ENCODE data around the gene PFN4. TPM values are rescaled to one million over a fixed set of nuclear protein-coding genes. Genes with fewer than 3 reads are reported as not detected.

Gene PFN4
- total RNA-seq, 4 donors from 2014 or later, result 0.80 TPM; not detected in 3

- no peak overlapping the region for H3K4me3 ChIP-seq
- WGBS, 2 donors (ENCODE audit: low coverage in 1 of 2), result 91% methylated on average over 1 to 3 of the region's 3 CpGs
- DNase-seq, result no peak
- no peak for TF ChIP-seq POLR2A (IDR thresholded peaks at IDR 0.05)
- no peak for TF ChIP-seq EP300 (IDR thresholded peaks at IDR 0.05; ENCODE audit: low read depth)
- no peak for TF ChIP-seq CTCF (IDR thresholded peaks at IDR 0.05)
- no peak for TF ChIP-seq POLR2AphosphoS5 (IDR thresholded peaks at IDR 0.05)
- intact Hi-C loops (cut with DNase I; ENCODE audit: low total_unique reads), result no loop called here
- in situ Hi-C loops (cut with MboI; ENCODE audit: low pct_ligation_motif_present in 1 of 4, low pct_unique_long_range_greater_than_20kb in 1 of 4, low sequenced_read_pairs in 3 of 4), result no loop called here
- no peak overlapping the region for H3K27ac ChIP-seq
- H3K4me1 ChIP-seq, result no peaks in the 10 kb centered on the region
- peaks cover 0 to 9% of the 10 kb centered on the region in 2 donors for H3K9me3 ChIP-seq
- H3K36me3 ChIP-seq, result peaks cover 0 to 6% (median 0%) of the 10 kb centered on the region in 4 donors
- no peaks in the 10 kb centered on the region for H3K27me3 ChIP-seq
Measured at GRCh38 chr2:24132543-24132942, 9.4 kb upstream of the PFN4 start.

GRCh38 chr2:24125956-24126355 lies 2.8 kb upstream of the PFN4 start:
- in situ Hi-C loops (cut with MboI; ENCODE audit: low pct_ligation_motif_present in 1 of 4, low pct_unique_long_range_greater_than_20kb in 1 of 4, low sequenced_read_pairs in 3 of 4) (no loop called here), intact Hi-C loops (cut with DNase I; ENCODE audit: low total_unique reads) (no loop called here)
- H3K4me3 ChIP-seq, result no peak overlapping the region
- WGBS, 2 donors (ENCODE audit: low coverage in 1 of 2), result 7 to 43% methylated on average over 1 of the region's 1 CpG
- no peak for DNase-seq
- TF ChIP-seq POLR2AphosphoS5 (IDR thresholded peaks at IDR 0.05) (no peak), CTCF (IDR thresholded peaks at IDR 0.05) (no peak), POLR2A (IDR thresholded peaks at IDR 0.05) (no peak), EP300 (IDR thresholded peaks at IDR 0.05; ENCODE audit: low read depth) (no peak)
- no peaks in the 10 kb centered on the region for H3K36me3 ChIP-seq
- no peaks in the 10 kb centered on the region for H3K9me3 ChIP-seq
- H3K27ac ChIP-seq, result peak overlapping the region in 1 of 4 donors; percentile 9
- H3K4me1 ChIP-seq, result peaks cover 0 to 19% (median 8%) of the 10 kb centered on the region in 4 donors
- no peaks in the 10 kb centered on the region for H3K27me3 ChIP-seq

- H3K27ac ChIP-seq, result peak overlapping the region; percentile 87 to 91 (median 88)
- 5 to 6% methylated on average over 3 to 9 of the region's 9 CpGs for WGBS, 2 donors (ENCODE audit: low coverage in 1 of 2)
- H3K9me3 ChIP-seq, result no peaks in the 10 kb centered on the region
- intact Hi-C loops (cut with DNase I; ENCODE audit: low total_unique reads) (no loop called here), in situ Hi-C loops (cut with MboI; ENCODE audit: low pct_ligation_motif_present in 1 of 4, low pct_unique_long_range_greater_than_20kb in 1 of 4, low sequenced_read_pairs in 3 of 4) (no loop called here)
- peaks cover 0 to 19% (median 8%) of the 10 kb centered on the region in 4 donors for H3K4me1 ChIP-seq
- no peak for TF ChIP-seq EP300 (IDR thresholded peaks at IDR 0.05; ENCODE audit: low read depth)
- TF ChIP-seq CTCF (IDR thresholded peaks at IDR 0.05), result no peak
- TF ChIP-seq POLR2A (IDR thresholded peaks at IDR 0.05), result no peak
- TF ChIP-seq POLR2AphosphoS5 (IDR thresholded peaks at IDR 0.05), result no peak
- no peaks in the 10 kb centered on the region for H3K27me3 ChIP-seq
- H3K4me3 ChIP-seq, result peak overlapping the region; percentile 70 to 73 (median 73)
- no peaks in the 10 kb centered on the region for H3K36me3 ChIP-seq
- DNase-seq, result no peak
Measured at GRCh38 chr2:24123922-24124580, 917 bp upstream of the PFN4 start.

- H3K9me3 ChIP-seq, result no peaks in the 10 kb centered on the region
- peak overlapping the region; percentile 70 to 73 (median 73) for H3K4me3 ChIP-seq
- H3K27me3 ChIP-seq, result no peaks in the 10 kb centered on the region
- TF ChIP-seq POLR2A (IDR thresholded peaks at IDR 0.05) (no peak), POLR2AphosphoS5 (IDR thresholded peaks at IDR 0.05) (no peak), CTCF (IDR thresholded peaks at IDR 0.05) (no peak), EP300 (IDR thresholded peaks at IDR 0.05; ENCODE audit: low read depth) (no peak)
- no peak for DNase-seq
- no peaks in the 10 kb centered on the region for H3K36me3 ChIP-seq
- in situ Hi-C loops (cut with MboI; ENCODE audit: low pct_ligation_motif_present in 1 of 4, low pct_unique_long_range_greater_than_20kb in 1 of 4, low sequenced_read_pairs in 3 of 4) (no loop called here), intact Hi-C loops (cut with DNase I; ENCODE audit: low total_unique reads) (no loop called here)
- 9 to 10% methylated on average over 7 to 15 of the region's 15 CpGs for WGBS, 2 donors (ENCODE audit: low coverage in 1 of 2)
- peak overlapping the region; percentile 87 to 91 (median 88) for H3K27ac ChIP-seq
- H3K4me1 ChIP-seq, result peaks cover 0 to 19% (median 8%) of the 10 kb centered on the region in 4 donors
Measured at GRCh38 chr2:24122366-24123194, 554 bp downstream of the PFN4 start.
